Measurements from ENCODE around the gene SORCS2. TPM values are rescaled to one million over a fixed set of nuclear protein-coding genes. Genes with fewer than 3 reads are reported as not detected.
A peak's percentile ranks its signal among the peaks of the same experiment; 100 is the strongest.

The SORCS2 gene
- total RNA-seq, 1 donor from 2014 or later, result 13.4 TPM

- no peak for DNase-seq
These were observed 114.0 kb downstream of the SORCS2 start for GRCh38 chr4:7306021-7306965.

- DNase-seq, result no peak
These were observed 114.6 kb downstream of the SORCS2 start for GRCh38 chr4:7306986-7307385.

GRCh38 chr4:7307394-7308099, 115.2 kb downstream of the SORCS2 start:
- DNase-seq, result peak; percentile 68

- no peak for DNase-seq
These were observed 116.8 kb downstream of the SORCS2 start for GRCh38 chr4:7309181-7309580.

GRCh38 chr4:7309636-7310390, 117.5 kb downstream of the SORCS2 start:
- no peak for DNase-seq

- peak; percentile 51 for DNase-seq
These were observed 118.1 kb downstream of the SORCS2 start for GRCh38 chr4:7310451-7310850.

GRCh38 chr4:7311205-7311604, 118.9 kb downstream of the SORCS2 start:
- peak; percentile 64 for DNase-seq

GRCh38 chr4:7312691-7313090, 120.4 kb downstream of the SORCS2 start:
- DNase-seq, result no peak

GRCh38 chr4:7313347-7313811, 121.0 kb downstream of the SORCS2 start:
- DNase-seq, result peak; percentile 63

GRCh38 chr4:7313991-7314390, 121.7 kb downstream of the SORCS2 start:
- no peak for DNase-seq

GRCh38 chr4:7315286-7315685, 122.9 kb downstream of the SORCS2 start:
- no peak for DNase-seq

GRCh38 chr4:7315935-7316334, 123.6 kb downstream of the SORCS2 start:
- no peak for DNase-seq

- no peak for DNase-seq
These were observed 126.7 kb downstream of the SORCS2 start for GRCh38 chr4:7319024-7319423.

- DNase-seq, result peak; percentile 29
These were observed 128.0 kb downstream of the SORCS2 start for GRCh38 chr4:7320206-7320797.

GRCh38 chr4:7322166-7322991, 130.0 kb downstream of the SORCS2 start:
- peak; percentile 62 for DNase-seq

- no peak for DNase-seq
These were observed 131.1 kb downstream of the SORCS2 start for GRCh38 chr4:7323461-7323871.

- DNase-seq, result peak; percentile 56
These were observed 131.7 kb downstream of the SORCS2 start for GRCh38 chr4:7323872-7324650.

GRCh38 chr4:7324651-7325121, 132.3 kb downstream of the SORCS2 start:
- DNase-seq, result no peak

GRCh38 chr4:7325541-7325940, 133.2 kb downstream of the SORCS2 start:
- no peak for DNase-seq

GRCh38 chr4:7326306-7326692, 134.0 kb downstream of the SORCS2 start:
- DNase-seq, result no peak
